Osteocyte (in vitro differentiated cells): ENCODE data around the gene TRIP10. TPM values are rescaled to one million over a fixed set of nuclear protein-coding genes. Genes with fewer than 3 reads are reported as not detected.

ENCODE experiments used
- DNase-seq: peaks from one replicate; pipeline ENCODE4 v3.0.0; 2021; ENCODE audit warnings: mixed read lengths; ENCODE audit not compliant: unreplicated experiment; ENCODE audit errors: extremely low spot score
- H3K27ac Mint-ChIP-seq: one replicate; pipeline ENCODE4 v1.8.0; 2021; ENCODE audit warnings: mild to moderate bottlenecking, mixed read lengths; ENCODE audit not compliant: unreplicated experiment
- H3K27me3 Mint-ChIP-seq: one replicate; pipeline ENCODE4 v1.8.0; 2021; ENCODE audit warnings: mixed read lengths; ENCODE audit not compliant: unreplicated experiment
- H3K36me3 Mint-ChIP-seq: one replicate; pipeline ENCODE4 v1.8.0; 2021; ENCODE audit warnings: mixed read lengths; ENCODE audit not compliant: unreplicated experiment
- H3K4me1 Mint-ChIP-seq: one replicate; pipeline ENCODE4 v1.8.0; 2021; ENCODE audit warnings: mixed read lengths; ENCODE audit not compliant: unreplicated experiment
- H3K4me3 Mint-ChIP-seq: one replicate; pipeline ENCODE4 v1.8.0; 2021; ENCODE audit warnings: mild to moderate bottlenecking, moderate library complexity, mixed read lengths; ENCODE audit not compliant: unreplicated experiment
- H3K9me3 Mint-ChIP-seq: one replicate; pipeline ENCODE4 v1.8.0; 2021; ENCODE audit warnings: mixed read lengths; ENCODE audit not compliant: unreplicated experiment
- CTCF ChIP-seq: fragments of 200-600 bp; sonication (generic); IDR thresholded peaks from 2 replicates; pipeline ENCODE4 v1.5.0; 2021; ENCODE audit warnings: antibody characterized with exemption, mild to moderate bottlenecking, moderate library complexity
- total RNA-seq: library from RNA; stranded (reverse); gene quantifications from 2 replicates; pipeline ENCODE4 v1.2.1, GENCODE V29; 2021

The TRIP10 gene
- total RNA-seq, 1 donor from 2014 or later: 53.8 TPM

DNA sequence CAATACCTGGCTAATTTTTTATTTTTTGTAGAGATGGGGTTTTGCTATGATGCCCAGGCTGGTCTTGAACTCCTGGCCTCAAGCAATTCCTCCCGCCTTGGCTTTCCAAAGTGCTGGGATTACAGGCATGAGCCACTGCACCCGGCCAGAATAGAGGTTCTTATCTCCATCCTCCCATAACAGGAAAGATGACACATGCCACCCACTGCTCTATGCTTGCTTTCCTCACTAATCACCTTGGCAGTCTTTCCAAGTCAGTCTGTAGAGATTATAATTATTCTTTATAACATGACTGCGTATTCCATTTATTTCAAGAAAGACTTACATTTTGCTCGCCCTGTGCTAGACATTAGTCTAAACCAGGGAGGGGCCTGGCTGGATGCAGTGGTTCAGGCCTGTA is 39.7 kb downstream of the TRIP10 start:
- no peaks in the 10 kb centered on the region for H3K9me3 Mint-ChIP-seq
- no peaks in the 10 kb centered on the region for H3K27me3 Mint-ChIP-seq
- no peaks in the 10 kb centered on the region for H3K4me1 Mint-ChIP-seq
- H3K36me3 Mint-ChIP-seq: no peaks in the 10 kb centered on the region
- H3K4me3 Mint-ChIP-seq: no peak overlapping the region
- TF ChIP-seq CTCF: no peak
- no peak overlapping the region for H3K27ac Mint-ChIP-seq
- DNase-seq: no peak

GRCh38 chr19:6787393-6787792 is 47.9 kb downstream of the TRIP10 start:
- Mint-ChIP-seq H3K36me3 (no peaks in the 10 kb centered on the region), H3K27me3 (peaks cover 2% of the 10 kb centered on the region), H3K27ac (no peak overlapping the region), H3K4me3 (no peak overlapping the region), H3K4me1 (no peaks in the 10 kb centered on the region), H3K9me3 (no peaks in the 10 kb centered on the region)
- no peak for DNase-seq
- no peak for TF ChIP-seq CTCF

DNA sequence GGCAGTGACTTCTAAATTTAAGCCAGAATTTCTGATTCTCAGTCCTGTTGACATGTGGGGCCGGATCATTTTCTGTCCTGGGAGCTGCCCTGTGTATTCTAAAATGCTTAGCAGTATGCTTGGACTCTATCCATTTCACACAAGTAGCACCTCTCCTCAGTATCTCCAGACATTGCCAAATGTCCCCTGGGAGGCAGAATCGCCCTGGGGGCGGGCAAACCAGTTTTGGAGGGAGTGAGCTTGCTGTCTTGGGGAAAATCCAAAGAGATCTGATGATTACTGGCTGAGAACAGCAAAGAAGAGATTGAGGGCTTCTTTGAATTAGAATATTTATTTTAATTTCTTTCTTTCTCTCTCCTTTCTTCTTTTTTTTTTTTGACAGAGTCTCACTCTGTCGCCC is 49.4 kb downstream of the TRIP10 start:
- H3K36me3 Mint-ChIP-seq: no peaks in the 10 kb centered on the region
- H3K4me3 Mint-ChIP-seq: no peak overlapping the region
- no peaks in the 10 kb centered on the region for H3K4me1 Mint-ChIP-seq
- no peak for TF ChIP-seq CTCF
- peaks cover 2% of the 10 kb centered on the region for H3K27me3 Mint-ChIP-seq
- H3K27ac Mint-ChIP-seq: no peak overlapping the region
- no peaks in the 10 kb centered on the region for H3K9me3 Mint-ChIP-seq
- no peak for DNase-seq

DNA sequence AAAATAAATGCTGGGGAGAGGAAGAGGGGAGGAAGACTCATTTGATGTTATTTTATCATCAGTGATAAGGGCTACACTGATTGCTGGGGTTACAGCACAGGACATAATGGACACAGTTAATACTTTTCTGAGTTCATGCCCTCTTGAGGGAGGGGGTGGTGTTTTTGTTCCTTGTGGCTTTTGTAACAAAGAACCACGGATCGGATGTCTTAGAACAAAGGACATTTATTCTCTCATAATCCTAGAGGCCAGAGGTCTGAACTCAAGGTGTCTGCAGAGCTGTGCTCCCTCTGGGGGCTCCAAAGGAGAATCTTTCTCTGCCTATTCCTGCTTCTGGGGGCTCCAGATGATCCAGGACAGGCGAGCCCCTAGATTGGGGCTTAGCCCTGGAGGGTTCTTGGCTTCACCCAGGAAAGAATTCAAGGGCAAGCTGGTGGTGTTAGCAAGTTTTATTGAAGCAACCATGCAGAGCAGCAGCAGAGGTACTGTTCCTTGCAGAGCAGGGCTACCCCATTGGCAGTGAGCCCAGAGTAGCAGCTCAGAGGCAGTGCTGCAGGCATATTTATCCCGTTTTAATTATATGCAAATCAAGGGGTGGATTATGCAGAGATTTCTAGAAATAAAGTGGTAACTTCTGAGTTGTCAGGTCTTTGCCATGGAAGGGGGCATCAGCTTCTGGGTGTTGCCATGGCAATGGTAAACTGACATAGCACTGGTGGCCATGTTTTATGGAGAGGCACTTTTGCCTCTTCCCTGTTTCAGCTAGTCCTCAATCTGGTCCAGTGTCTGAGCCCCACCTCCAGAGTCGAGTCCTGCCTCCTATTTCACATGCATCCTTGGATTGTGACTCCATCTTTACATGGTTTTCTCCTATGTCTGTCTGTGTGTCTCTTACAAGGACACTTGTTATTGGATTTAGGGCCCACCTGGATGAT is 51.0 kb downstream of the TRIP10 start:
- H3K9me3 Mint-ChIP-seq: peaks cover 6% of the 10 kb centered on the region
- no peak overlapping the region for H3K4me3 Mint-ChIP-seq
- H3K4me1 Mint-ChIP-seq: no peaks in the 10 kb centered on the region
- no peaks in the 10 kb centered on the region for H3K27me3 Mint-ChIP-seq
- no peaks in the 10 kb centered on the region for H3K36me3 Mint-ChIP-seq
- no peak for TF ChIP-seq CTCF
- H3K27ac Mint-ChIP-seq: no peak overlapping the region
- no peak for DNase-seq

- H3K27ac Mint-ChIP-seq: no peak overlapping the region
- DNase-seq: no peak
- H3K4me1 Mint-ChIP-seq: no peaks in the 10 kb centered on the region
- H3K36me3 Mint-ChIP-seq: no peaks in the 10 kb centered on the region
- H3K9me3 Mint-ChIP-seq: peaks cover 6% of the 10 kb centered on the region
- no peak overlapping the region for H3K4me3 Mint-ChIP-seq
- no peaks in the 10 kb centered on the region for H3K27me3 Mint-ChIP-seq
- TF ChIP-seq CTCF: no peak
Measured at GRCh38 chr19:6791237-6791636, 51.8 kb downstream of the TRIP10 start.
